HG03066 (cell line): Measurements from ENCODE around the gene CNTNAP2.

Experiments
- ATAC-seq: cut with Tn5 transposase; IDR thresholded peaks from one replicate; pipeline ENCODE4 v1.9.1; 2021; ENCODE audit warnings: low read depth; ENCODE audit not compliant: unreplicated experiment

CNTNAP2 gene

GRCh38 chr7:146659732-146660131 is 543.1 kb downstream of the CNTNAP2 start:
- ATAC-seq = no peak

- no peak for ATAC-seq
Measured at GRCh38 chr7:146660839-146661238, 544.2 kb downstream of the CNTNAP2 start.

GRCh38 chr7:146661435-146661834 is 544.8 kb downstream of the CNTNAP2 start:
- no peak for ATAC-seq

GRCh38 chr7:146661929-146662328 is 545.3 kb downstream of the CNTNAP2 start:
- no peak for ATAC-seq

GRCh38 chr7:146665023-146665422 is 548.4 kb downstream of the CNTNAP2 start:
- no peak for ATAC-seq

- ATAC-seq = no peak
Measured at GRCh38 chr7:146670532-146670931, 553.9 kb downstream of the CNTNAP2 start.

GRCh38 chr7:146681487-146681886 is 564.9 kb downstream of the CNTNAP2 start:
- no peak for ATAC-seq

GRCh38 chr7:146683439-146683838 is 566.8 kb downstream of the CNTNAP2 start:
- no peak for ATAC-seq

GRCh38 chr7:146690987-146691386 is 574.4 kb downstream of the CNTNAP2 start:
- ATAC-seq = no peak

- ATAC-seq = no peak
Measured at GRCh38 chr7:146698995-146699610, 582.5 kb downstream of the CNTNAP2 start.

GRCh38 chr7:146700015-146700560 is 583.5 kb downstream of the CNTNAP2 start:
- no peak for ATAC-seq

- ATAC-seq = no peak
Measured at GRCh38 chr7:146701166-146701565, 584.6 kb downstream of the CNTNAP2 start.

GRCh38 chr7:146702898-146703297 is 586.3 kb downstream of the CNTNAP2 start:
- no peak for ATAC-seq

- ATAC-seq = no peak
Measured at GRCh38 chr7:146709451-146710027, 592.9 kb downstream of the CNTNAP2 start.

- ATAC-seq = no peak
Measured at GRCh38 chr7:146713205-146713604, 596.6 kb downstream of the CNTNAP2 start.

GRCh38 chr7:146713934-146714333 is 597.3 kb downstream of the CNTNAP2 start:
- no peak for ATAC-seq

- no peak for ATAC-seq
Measured at GRCh38 chr7:146720195-146720594, 603.6 kb downstream of the CNTNAP2 start.

GRCh38 chr7:146722986-146723385 is 606.4 kb downstream of the CNTNAP2 start:
- no peak for ATAC-seq

GRCh38 chr7:146725520-146725919 is 608.9 kb downstream of the CNTNAP2 start:
- no peak for ATAC-seq

- no peak for ATAC-seq
Measured at GRCh38 chr7:146728141-146728540, 611.5 kb downstream of the CNTNAP2 start.

GRCh38 chr7:146728611-146729010 is 612.0 kb downstream of the CNTNAP2 start:
- no peak for ATAC-seq

- ATAC-seq = no peak
Measured at GRCh38 chr7:146731185-146731584, 614.6 kb downstream of the CNTNAP2 start.
